WI38 (cell line): Measurements from ENCODE around the gene GRID1.

Source experiments
- H3K4me3 ChIP-seq: 2 replicates; pipeline ENCODE4 v1.5.1; 2011; ENCODE audit warnings: low read depth, mild to moderate bottlenecking, control low read depth, low read length
- TF ChIP-seq, protein P1 (sequence below): IDR thresholded peaks from 2 replicates; pipeline ENCODE4 v1.5.1; 2012; ENCODE audit warnings: low read depth, mild to moderate bottlenecking, control low read depth, low read length

The GRID1 gene

GRCh38 chr10:86019141-86019540 lies 347.5 kb downstream of the GRID1 start:
- H3K4me3 ChIP-seq, result no peak overlapping the region
- TF ChIP-seq, protein P1, sequence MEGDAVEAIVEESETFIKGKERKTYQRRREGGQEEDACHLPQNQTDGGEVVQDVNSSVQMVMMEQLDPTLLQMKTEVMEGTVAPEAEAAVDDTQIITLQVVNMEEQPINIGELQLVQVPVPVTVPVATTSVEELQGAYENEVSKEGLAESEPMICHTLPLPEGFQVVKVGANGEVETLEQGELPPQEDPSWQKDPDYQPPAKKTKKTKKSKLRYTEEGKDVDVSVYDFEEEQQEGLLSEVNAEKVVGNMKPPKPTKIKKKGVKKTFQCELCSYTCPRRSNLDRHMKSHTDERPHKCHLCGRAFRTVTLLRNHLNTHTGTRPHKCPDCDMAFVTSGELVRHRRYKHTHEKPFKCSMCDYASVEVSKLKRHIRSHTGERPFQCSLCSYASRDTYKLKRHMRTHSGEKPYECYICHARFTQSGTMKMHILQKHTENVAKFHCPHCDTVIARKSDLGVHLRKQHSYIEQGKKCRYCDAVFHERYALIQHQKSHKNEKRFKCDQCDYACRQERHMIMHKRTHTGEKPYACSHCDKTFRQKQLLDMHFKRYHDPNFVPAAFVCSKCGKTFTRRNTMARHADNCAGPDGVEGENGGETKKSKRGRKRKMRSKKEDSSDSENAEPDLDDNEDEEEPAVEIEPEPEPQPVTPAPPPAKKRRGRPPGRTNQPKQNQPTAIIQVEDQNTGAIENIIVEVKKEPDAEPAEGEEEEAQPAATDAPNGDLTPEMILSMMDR, result no peak

- TF ChIP-seq, protein P1, result no peak
- H3K4me3 ChIP-seq, result no peak overlapping the region
Measured at GRCh38 chr10:86018735-86019058, 347.9 kb downstream of the GRID1 start.

DNA sequence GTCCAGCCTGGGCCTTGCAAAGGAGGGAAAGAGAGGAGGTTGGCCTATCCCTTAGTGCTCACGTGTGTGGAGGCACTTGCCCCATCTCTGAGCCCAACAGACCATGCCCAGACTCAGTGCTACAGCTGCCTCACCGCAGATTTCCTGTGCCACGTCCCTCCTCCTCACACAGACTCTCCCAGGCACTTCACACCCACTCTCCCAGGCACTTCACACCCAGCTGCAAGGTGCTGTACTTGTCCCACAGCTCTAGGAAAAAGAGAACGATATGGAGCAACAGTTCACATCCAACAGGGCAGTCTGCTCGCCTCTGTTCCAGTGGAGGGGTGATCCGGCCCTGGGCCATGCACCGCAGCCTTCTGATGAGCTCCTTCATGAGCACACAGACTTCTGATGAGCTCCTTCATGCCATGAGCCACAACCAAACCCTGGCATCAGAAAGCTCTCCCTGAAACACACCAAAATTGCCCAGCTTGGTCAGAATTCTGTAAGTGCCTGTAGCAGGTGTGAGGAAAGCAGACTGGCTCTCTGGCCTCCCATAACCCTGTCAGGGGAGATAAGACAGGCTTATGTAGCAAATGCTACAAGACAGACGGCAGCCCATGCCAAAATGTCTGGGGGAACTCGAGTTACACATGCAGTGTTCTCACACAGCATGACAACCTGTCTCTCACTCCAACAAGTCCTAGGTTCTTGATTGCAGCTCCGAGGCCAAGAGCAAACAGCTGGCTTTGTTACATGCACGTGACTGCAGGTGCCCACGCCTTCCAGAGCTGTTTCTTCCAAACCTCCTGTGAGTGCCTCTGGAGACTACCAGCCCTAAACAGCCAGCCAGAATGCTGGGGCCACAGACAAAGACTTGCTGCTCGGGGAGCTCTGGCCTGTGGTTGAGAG lies 348.5 kb downstream of the GRID1 start:
- no peak overlapping the region for H3K4me3 ChIP-seq
- TF ChIP-seq, protein P1, result no peak

GRCh38 chr10:86013568-86013967 lies 353.0 kb downstream of the GRID1 start:
- TF ChIP-seq, protein P1, result no peak
- H3K4me3 ChIP-seq, result no peak overlapping the region

DNA sequence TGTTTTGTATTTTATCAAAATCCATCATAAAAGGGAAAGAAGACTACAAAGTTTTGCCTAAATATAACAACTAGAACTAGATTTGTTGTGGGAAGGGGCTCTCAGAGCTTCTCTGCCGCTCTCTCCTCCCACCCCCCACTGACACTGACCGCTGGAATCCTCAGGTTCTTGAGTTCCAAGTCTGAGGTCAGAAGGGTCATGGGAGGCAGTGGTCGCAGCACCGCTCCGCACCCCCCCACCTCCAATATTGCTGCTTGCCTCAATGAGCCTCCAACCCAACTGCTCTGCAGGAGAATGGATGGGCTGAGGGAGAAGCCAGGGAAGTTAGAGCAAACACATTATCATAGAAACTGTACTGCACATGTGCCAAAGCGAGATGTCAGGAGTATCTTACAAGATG lies 359.4 kb downstream of the GRID1 start:
- H3K4me3 ChIP-seq, result no peak overlapping the region
- TF ChIP-seq, protein P1, result no peak

- TF ChIP-seq, protein P1, result no peak
- no peak overlapping the region for H3K4me3 ChIP-seq
Measured at GRCh38 chr10:86004337-86004736, 362.3 kb downstream of the GRID1 start.

DNA sequence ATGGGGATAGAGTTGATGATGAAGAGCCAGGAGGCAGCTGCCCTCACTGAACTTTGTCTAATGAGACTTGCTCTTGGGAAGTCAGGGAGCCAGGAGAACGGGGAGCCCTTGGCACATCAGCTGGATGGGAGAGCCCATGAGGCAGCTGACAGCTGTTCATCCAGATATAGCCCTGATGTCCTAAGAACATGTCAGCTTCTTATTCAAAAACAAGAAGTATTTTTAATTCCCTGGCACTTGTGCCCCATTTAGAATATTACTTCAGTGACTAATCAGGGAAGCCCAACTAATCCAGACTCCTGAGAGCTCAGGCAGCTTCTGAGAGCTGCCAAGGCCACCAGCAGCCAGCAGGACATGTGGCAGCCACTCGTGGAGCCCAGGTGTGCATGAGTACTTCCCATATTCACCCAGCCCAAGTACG lies 363.4 kb downstream of the GRID1 start:
- H3K4me3 ChIP-seq, result no peak overlapping the region
- TF ChIP-seq, protein P1, result no peak
